Neural cell (in vitro differentiated cells): ENCODE data around the gene LUC7L3.

Experiments used
- CTCF ChIP-seq: fragments of 450-650 bp; IDR thresholded peaks from 2 replicates; pipeline ENCODE4 v1.5.1; 2014; ENCODE audit warnings: antibody characterized with exemption, mild to moderate bottlenecking, moderate library complexity; ENCODE audit not compliant: poor library complexity, severe bottlenecking
- EP300 ChIP-seq: fragments of 450-650 bp; conservative IDR thresholded peaks from 2 replicates; pipeline ENCODE4 v1.6.1; 2014; ENCODE audit warnings: antibody characterized with exemption, mild to moderate bottlenecking, moderate library complexity; ENCODE audit not compliant: poor library complexity, severe bottlenecking
- EZH2 ChIP-seq: fragments of 200-600, 300-800 bp; shearing (Covaris generic), sonication (generic); IDR thresholded peaks from 2 replicates; pipeline ENCODE4 v1.6.1; 2014; ENCODE audit warnings: antibody characterized with exemption, low read length, borderline replicate concordance, mild to moderate bottlenecking; ENCODE audit not compliant: insufficient read depth, poor library complexity, severe bottlenecking
- POLR2AphosphoS5 ChIP-seq: IDR thresholded peaks from 2 replicates; pipeline ENCODE4 v1.6.1; 2012
- RAD21 ChIP-seq: fragments of 450-650 bp; conservative IDR thresholded peaks from 2 replicates; pipeline ENCODE4 v1.6.1; 2014; ENCODE audit warnings: antibody characterized with exemption, mild to moderate bottlenecking, moderate library complexity
- REST ChIP-seq: IDR thresholded peaks from 2 replicates; pipeline ENCODE4 v1.6.1; 2012; ENCODE audit warnings: borderline replicate concordance
- SMC3 ChIP-seq: fragments of 450-650 bp; conservative IDR thresholded peaks from 2 replicates; pipeline ENCODE4 v1.6.1; 2014; ENCODE audit warnings: antibody characterized with exemption, mild to moderate bottlenecking, moderate library complexity; ENCODE audit not compliant: poor library complexity
- TAF1 ChIP-seq: IDR thresholded peaks from 2 replicates; pipeline ENCODE4 v1.6.1; 2012; ENCODE audit warnings: low read depth

- TF ChIP-seq CTCF (no peak), EP300 (no peak), POLR2AphosphoS5 (no peak), SMC3 (no peak), REST (no peak), TAF1 (no peak), RAD21 (no peak), EZH2 (no peak)
These were observed 72.7 kb downstream of the LUC7L3 start for GRCh38 chr17:50792132-50792531.
